HepG2 (cell line): ENCODE data around the gene GPRASP2. TPM values are rescaled to one million over a fixed set of nuclear protein-coding genes. Genes with fewer than 3 reads are reported as not detected.
A peak's percentile ranks its signal among the peaks of the same experiment; 100 is the strongest.

Source experiments
- ATAC-seq: fragments of 200-7000 bp; cut with Tn5 transposase; 3 replicates; pipeline ENCODE4 v1.9.1; 2020; ENCODE audit warnings: mild to moderate bottlenecking, moderate library complexity
- BruUV-seq: library from RNA; stranded (reverse); fragments of 400-500 nt; replicated peaks from 2 replicates; lab custom pipeline; 2021; lab: Mats Ljungman, UMichigan
- CTCF ChIA-PET: fragments of 300-600 bp; formaldehyde crosslinking; extraction: SDS; loops from one replicate; lab custom pipeline; 2021; ENCODE audit warnings: low total read pairs, inconsistent platforms, low intra/inter-chr PET ratio; lab: Yijun Ruan, JAX
- POLR2A ChIA-PET: fragments of 350-600 bp; sonication (Branson Sonifier 250); formaldehyde crosslinking; loops from one replicate; lab custom pipeline; 2020; ENCODE audit warnings: antibody characterized with exemption, inconsistent platforms; lab: Yijun Ruan, JAX
- DNase-seq: peaks from one replicate; pipeline ENCODE4 v3.0.0-alpha.2; 2015; ENCODE audit warnings: low spot score
- FAIRE-seq: peaks from 3 replicates; lab custom pipeline; 2011; peaks lifted over from hg19 to GRCh38; lab: Jason Lieb, UNC
- H2AFZ ChIP-seq: one replicate; pipeline ENCODE4 v1.6.1; 2011; ENCODE audit warnings: low read length, inconsistent platforms
- H3K27ac ChIP-seq: fragments of 300-600 bp; 3 replicates; pipeline ENCODE4 v1.8.0; 2011; ENCODE audit warnings: mixed run types, mild to moderate bottlenecking, mixed read lengths, low read length, inconsistent platforms; ENCODE audit not compliant: insufficient read depth; ENCODE audit errors: extremely low read length
- H3K27me3 ChIP-seq, 2 experiments: fragments of 200-600 bp in 1 of 2; 2 replicates in 1 of 2; 3 replicates in 1 of 2; pipeline versions ENCODE4 v1.6.0 to v1.8.0; 2011; ENCODE audit warnings: low read length in 2 of 2, mild to moderate bottlenecking in 2 of 2, moderate library complexity in 2 of 2, inconsistent platforms in 1 of 2; ENCODE audit not compliant: insufficient read depth in 2 of 2, control insufficient read depth in 1 of 2
- H3K36me3 ChIP-seq, 2 experiments: fragments of 200-600 bp in 1 of 2; replicated peaks in 1 of 2; 2 replicates in 1 of 2; 3 replicates in 1 of 2; pipeline versions ENCODE4 v1.5.1 to v1.8.0; 2011; ENCODE audit warnings: low read length in 2 of 2, inconsistent platforms in 1 of 2; ENCODE audit not compliant: insufficient read depth in 2 of 2, control insufficient read depth in 1 of 2
- H3K4me1 ChIP-seq: 2 replicates; pipeline ENCODE4 v1.5.1; 2012; ENCODE audit warnings: low read length, inconsistent platforms; ENCODE audit not compliant: insufficient read depth
- H3K4me2 ChIP-seq: 2 replicates; pipeline ENCODE4 v1.6.0; 2011; ENCODE audit warnings: low read depth, low read length, inconsistent platforms
- H3K4me3 ChIP-seq, 3 experiments: fragments of 200-600 bp in 1 of 3; sonication (generic), shearing (Covaris generic) in 1 of 3; replicated peaks in 1 of 3; 2 replicates each; pipeline ENCODE4 v1.5.1; 2011 to 2016; ENCODE audit warnings: low read length in 3 of 3, inconsistent platforms in 2 of 3, low read depth in 2 of 3, mild to moderate bottlenecking in 2 of 3, control low read depth in 1 of 3, mixed read lengths in 1 of 3; ENCODE audit not compliant: insufficient read depth in 1 of 3
- H3K79me2 ChIP-seq: one replicate; pipeline ENCODE4 v1.6.1; 2011; ENCODE audit warnings: low read length, inconsistent platforms; ENCODE audit not compliant: insufficient read depth
- H3K9ac ChIP-seq: 2 replicates; pipeline ENCODE4 v1.6.0; 2011; ENCODE audit warnings: mild to moderate bottlenecking, low read depth, low read length, inconsistent platforms; ENCODE audit not compliant: insufficient read depth
- H3K9me3 ChIP-seq: 2 replicates; pipeline ENCODE4 v1.5.1; 2012; ENCODE audit warnings: mild to moderate bottlenecking, low read length
- H4K20me1 ChIP-seq: 2 replicates; pipeline ENCODE4 v1.6.0; 2011; ENCODE audit warnings: inconsistent platforms, mild to moderate bottlenecking, low read length, moderate library complexity; ENCODE audit not compliant: insufficient read depth
- ATF3 ChIP-seq: sonication (generic); formaldehyde crosslinking; IDR thresholded peaks from 2 replicates; pipeline ENCODE4 v1.4.0; 2020; ENCODE audit warnings: missing genetic modification reagents
- MLLT10 ChIP-seq: sonication (generic); formaldehyde crosslinking; IDR thresholded peaks from 2 replicates; pipeline ENCODE4 v1.4.0; 2020; ENCODE audit warnings: missing genetic modification reagents
- NFYC ChIP-seq: IDR thresholded peaks from 2 replicates; pipeline ENCODE4 v1.6.1; 2016; ENCODE audit warnings: missing genetic modification reagents, missing compliant biosample characterization
- NKX3-1 ChIP-seq: sonication (generic); formaldehyde crosslinking; IDR thresholded peaks from 2 replicates; pipeline ENCODE4 v1.5.0; 2020; ENCODE audit warnings: missing genetic modification reagents
- NR2F1 ChIP-seq, 2 experiments: fragments of 450-650 bp in 1 of 2; formaldehyde crosslinking in 1 of 2; IDR thresholded peaks; 2 replicates each; pipeline versions ENCODE4 v1.5.0 to v1.6.1; 2016 to 2020; ENCODE audit warnings: mild to moderate bottlenecking in 1 of 2, missing compliant biosample characterization in 1 of 2, missing genetic modification reagents in 1 of 2, moderate library complexity in 1 of 2
- PRMT3 ChIP-seq: sonication (generic); formaldehyde crosslinking; IDR thresholded peaks from 2 replicates; pipeline ENCODE4 v1.8.1; 2022; ENCODE audit warnings: low read depth, mild to moderate bottlenecking, moderate library complexity, missing genetic modification reagents, borderline replicate concordance
- RARA ChIP-seq: IDR thresholded peaks from 2 replicates; pipeline ENCODE4 v1.6.1; 2016; ENCODE audit warnings: missing genetic modification reagents, missing compliant biosample characterization
- ZNF101 ChIP-seq: sonication (generic); formaldehyde crosslinking; IDR thresholded peaks from 2 replicates; pipeline ENCODE4 v1.4.0; 2020; ENCODE audit warnings: mild to moderate bottlenecking, low read depth, missing genetic modification reagents, borderline replicate concordance
- ZNF142 ChIP-seq: sonication (generic); formaldehyde crosslinking; IDR thresholded peaks from 2 replicates; pipeline ENCODE4 v1.4.0; 2020; ENCODE audit warnings: missing genetic modification reagents
- ZNF235 ChIP-seq: sonication (generic); formaldehyde crosslinking; IDR thresholded peaks from 2 replicates; pipeline ENCODE4 v1.8.1; 2023; ENCODE audit warnings: mild to moderate bottlenecking, missing genetic modification reagents, borderline replicate concordance
- ZNF335 ChIP-seq: sonication (generic); formaldehyde crosslinking; IDR thresholded peaks from 2 replicates; pipeline ENCODE4 v1.4.0; 2020; ENCODE audit warnings: missing genetic modification reagents
- ZNF441 ChIP-seq: sonication (generic); formaldehyde crosslinking; IDR thresholded peaks from 2 replicates; pipeline ENCODE4 v1.7.0; 2021; ENCODE audit warnings: missing genetic modification reagents, borderline replicate concordance
- ZNF770 ChIP-seq: sonication (generic); formaldehyde crosslinking; IDR thresholded peaks from 2 replicates; pipeline ENCODE4 v1.5.0; 2020; ENCODE audit warnings: mild to moderate bottlenecking, missing genetic modification reagents
- ZSCAN5A ChIP-seq: sonication (generic); formaldehyde crosslinking; IDR thresholded peaks from 2 replicates; pipeline ENCODE4 v1.8.0; 2022; ENCODE audit warnings: mild to moderate bottlenecking, missing genetic modification reagents, borderline replicate concordance
- WGBS: methylation state at CpG from one replicate; pipeline ENCODE4 v1.1.6; 2017; ENCODE audit warnings: low lambda C conversion rate; 5-methylcytosine and 5-hydroxymethylcytosine counted together
- in situ Hi-C: cut with HindIII; loops from 2 replicates; pipeline ENCODE4 v1.10.0; 2017; ENCODE audit warnings: low pct_unique_long_range_greater_than_20kb; ENCODE audit not compliant: extremely low pct_ligation_motif_present
- intact Hi-C: fragments of 100-400 bp; cut with micrococcal nuclease; formaldehyde crosslinking; loops from one replicate; pipeline ENCODE4 v1.10.0; 2022; ENCODE audit not compliant: unreplicated experiment
- polyA plus RNA-seq, 8 experiments: library from polyadenylated mRNA; depleted of rRNA in 3 of 8; stranded (reverse) in 7 of 8; unstranded in 1 of 8; fragments of >200 nt; fragmentation: Illumina TruSeq in 4 of 8; extraction: Trizol in 4 of 8; gene quantifications; 2 replicates each; pipeline versions ENCODE4 v1.2.1 to v1.2.3, GENCODE V29; 2011 to 2016; ENCODE audit warnings: low read depth in 4 of 8, missing spikeins in 1 of 8, mixed read lengths in 1 of 8; ENCODE audit not compliant: insufficient read depth in 1 of 8
- total RNA-seq, 5 experiments: library from RNA; depleted of rRNA; stranded (reverse); fragments of >200 nt; fragmentation: Illumina TruSeq; extraction: Trizol; gene quantifications; 2 replicates each; pipeline ENCODE4 v1.2.3, GENCODE V29; 2016; ENCODE audit warnings: low read depth in 1 of 5

The GPRASP2 gene
- total and polyA plus RNA-seq, 2 of the 13 experiments (the other 11 are each of a cell fraction or from before 2014, with no cell fraction given) = 0.55 to 1.3 TPM

- TF ChIP-seq ZSCAN5A (CRISPR knock-in tag) (no peak), ZNF770 (CRISPR knock-in tag) (no peak), RARA (CRISPR knock-in tag) (no peak), ATF3 (CRISPR knock-in tag) (no peak), ZNF235 (no peak), NFYC (CRISPR knock-in tag) (no peak), ZNF335 (CRISPR knock-in tag) (no peak), NR2F1 (CRISPR knock-in tag; IDR thresholded peaks at IDR 0.05) (no peak), NKX3-1 (CRISPR knock-in tag) (no peak)
These were observed 404 bp upstream of the GPRASP2 start (continued) for GRCh38 chrX:102711872-102712215.

- Histone ChIP-seq H4K20me1 (no peaks in the 10 kb centered on the region), H3K4me1 (no peaks in the 10 kb centered on the region), H3K79me2 (no peaks in the 10 kb centered on the region), H3K27me3 (no peaks in the 10 kb centered on the region), H2AFZ (no peak overlapping the region), H3K9ac (peak overlapping the region; percentile 58), H3K36me3 (no peaks in the 10 kb centered on the region), H3K4me3 (peak overlapping the region; percentile 40 to 64 (median 59); a peak in 5 of 6 replicates), H3K27ac (no peak overlapping the region), H3K4me2 (peak overlapping the region; percentile 63), H3K9me3 (no peaks in the 10 kb centered on the region)
- 85% methylated on average over 14 of the region's 23 CpGs for WGBS
- no peak for FAIRE-seq
- intact Hi-C loops (no loop called here), in situ Hi-C loops (no loop called here)
- peak; percentile 55 for ATAC-seq
- DNase-seq = no peak
- ChIA-PET POLR2A (no interaction called here), CTCF (no interaction called here)
- BruUV-seq = no TSS peak
- TF ChIP-seq ZNF101 (no peak), PRMT3 (CRISPR knock-in tag) (no peak), ZNF142 (CRISPR knock-in tag) (no peak), ZNF441 (no peak), MLLT10 (CRISPR knock-in tag) (no peak)
These were observed 855 bp downstream of the GPRASP2 start for GRCh38 chrX:102712981-102713625.
